Cardiac fibroblast (primary cell): ENCODE measurements around the gene SYTL4.

Experiments used
- DNase-seq, 2 donors: peaks; one replicate each; pipeline versions ENCODE4 v3.0.0 to v3.0.0-alpha.2; 2010; ENCODE audit warnings: low read depth in 2 of 2
- H3K4me3 ChIP-seq, 2 donors: replicated peaks in 1 of 2; 1 replicate in 1 of 2; 2 replicates in 1 of 2; pipeline ENCODE4 v1.5.1; 2011; ENCODE audit warnings: low read depth in 2 of 2, low read length in 2 of 2, mild to moderate bottlenecking in 2 of 2, moderate library complexity in 1 of 2
- TF ChIP-seq, protein P1 (sequence below): IDR thresholded peaks from one replicate; pipeline ENCODE4 v1.5.1; 2011; ENCODE audit warnings: low read depth, mild to moderate bottlenecking, low read length, inconsistent platforms

Gene SYTL4

DNA sequence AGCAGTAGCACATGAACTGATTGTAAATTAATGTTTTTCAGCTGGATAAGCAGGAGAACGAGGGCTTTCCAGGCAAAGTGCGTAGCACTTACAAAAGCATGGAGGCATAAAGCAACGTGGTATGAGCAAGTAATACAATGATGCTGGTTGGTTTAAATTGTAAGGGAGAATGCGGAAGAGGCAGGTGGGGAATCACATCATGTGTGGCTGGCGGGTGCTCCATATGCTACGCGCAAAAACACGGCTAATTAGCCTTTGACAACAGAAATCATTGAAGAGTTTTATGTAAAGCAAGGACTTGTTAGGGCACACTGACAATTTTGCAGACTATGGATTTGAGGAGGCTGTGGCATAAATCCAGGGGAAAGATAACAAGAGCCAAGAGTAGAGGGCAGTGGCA lies 14.6 kb downstream of the SYTL4 start:
- H3K4me3 ChIP-seq, result no peak overlapping the region
- DNase-seq, result no peak
- TF ChIP-seq, protein P1, sequence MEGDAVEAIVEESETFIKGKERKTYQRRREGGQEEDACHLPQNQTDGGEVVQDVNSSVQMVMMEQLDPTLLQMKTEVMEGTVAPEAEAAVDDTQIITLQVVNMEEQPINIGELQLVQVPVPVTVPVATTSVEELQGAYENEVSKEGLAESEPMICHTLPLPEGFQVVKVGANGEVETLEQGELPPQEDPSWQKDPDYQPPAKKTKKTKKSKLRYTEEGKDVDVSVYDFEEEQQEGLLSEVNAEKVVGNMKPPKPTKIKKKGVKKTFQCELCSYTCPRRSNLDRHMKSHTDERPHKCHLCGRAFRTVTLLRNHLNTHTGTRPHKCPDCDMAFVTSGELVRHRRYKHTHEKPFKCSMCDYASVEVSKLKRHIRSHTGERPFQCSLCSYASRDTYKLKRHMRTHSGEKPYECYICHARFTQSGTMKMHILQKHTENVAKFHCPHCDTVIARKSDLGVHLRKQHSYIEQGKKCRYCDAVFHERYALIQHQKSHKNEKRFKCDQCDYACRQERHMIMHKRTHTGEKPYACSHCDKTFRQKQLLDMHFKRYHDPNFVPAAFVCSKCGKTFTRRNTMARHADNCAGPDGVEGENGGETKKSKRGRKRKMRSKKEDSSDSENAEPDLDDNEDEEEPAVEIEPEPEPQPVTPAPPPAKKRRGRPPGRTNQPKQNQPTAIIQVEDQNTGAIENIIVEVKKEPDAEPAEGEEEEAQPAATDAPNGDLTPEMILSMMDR, result no peak

DNA sequence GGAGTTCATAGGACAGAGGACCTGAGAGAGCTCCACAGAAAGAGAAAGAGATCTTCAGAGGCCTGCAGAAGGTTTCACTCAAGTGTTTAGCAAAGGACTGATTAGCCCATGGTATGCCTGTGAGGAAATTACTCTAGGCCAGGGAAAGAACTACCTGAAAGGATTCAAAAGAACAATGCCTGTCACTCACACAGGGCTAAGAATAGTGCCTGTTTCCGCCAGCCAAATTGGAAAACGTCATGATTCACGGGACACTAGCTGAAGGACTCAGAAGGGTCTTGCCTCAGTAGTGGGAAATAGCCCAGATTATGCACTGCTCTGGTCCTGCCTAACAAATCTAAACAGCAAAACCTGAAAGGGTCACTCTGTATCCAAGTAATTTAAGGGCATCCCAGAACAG lies 21.1 kb downstream of the SYTL4 start:
- DNase-seq, result no peak
- TF ChIP-seq, protein P1, result no peak
- no peak overlapping the region for H3K4me3 ChIP-seq

DNA sequence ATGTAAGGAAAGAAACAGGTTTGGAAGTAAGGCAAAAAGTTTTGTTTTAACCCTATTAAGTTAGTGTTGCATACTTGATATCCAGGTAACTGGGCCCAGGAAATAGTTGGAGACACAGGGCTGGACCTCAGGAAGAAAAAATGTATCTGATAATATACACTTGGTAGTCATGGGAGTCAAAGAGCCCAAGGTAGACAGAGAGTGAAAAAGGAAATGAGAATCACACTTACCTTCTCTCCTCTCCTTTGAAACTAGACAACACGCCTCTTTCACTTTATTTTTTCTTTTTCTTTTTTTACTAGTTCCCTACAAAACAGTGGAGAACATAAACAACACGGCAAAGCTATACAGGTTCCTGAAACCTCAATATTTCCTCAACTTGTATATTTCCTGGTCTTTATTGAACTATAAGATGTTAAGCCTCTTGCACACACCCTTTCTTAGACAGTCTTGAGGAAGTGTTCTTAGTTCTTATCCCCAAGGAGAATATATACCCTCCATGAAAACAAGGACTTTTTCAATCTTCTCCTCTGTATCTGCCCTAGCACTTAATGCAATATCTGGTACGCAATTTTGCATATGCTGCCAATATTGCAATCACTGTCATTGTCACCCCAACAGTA lies 27.2 kb downstream of the SYTL4 start:
- TF ChIP-seq, protein P1, result no peak
- DNase-seq, result no peak
- no peak overlapping the region for H3K4me3 ChIP-seq

DNA sequence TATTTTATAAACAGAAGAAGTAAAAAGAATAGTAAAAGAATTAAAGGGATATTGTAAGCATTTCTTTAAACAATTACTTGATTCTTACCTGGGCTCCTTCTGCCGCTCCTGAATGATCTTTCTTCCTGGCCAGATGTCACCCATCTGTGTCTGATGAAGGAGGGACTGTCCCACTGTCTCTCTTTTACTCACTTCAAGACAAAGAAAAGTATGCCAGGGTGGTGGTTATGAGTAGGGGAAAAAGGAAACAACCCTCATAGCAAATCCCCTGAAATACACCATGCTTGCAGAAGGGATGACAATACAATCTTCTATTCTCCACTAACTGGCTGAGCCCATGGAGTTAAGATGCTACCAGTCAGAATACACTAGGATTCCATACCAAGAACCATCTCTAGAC lies 31.1 kb downstream of the SYTL4 start:
- no peak for DNase-seq
- H3K4me3 ChIP-seq, result no peak overlapping the region
- TF ChIP-seq, protein P1, result no peak

DNA sequence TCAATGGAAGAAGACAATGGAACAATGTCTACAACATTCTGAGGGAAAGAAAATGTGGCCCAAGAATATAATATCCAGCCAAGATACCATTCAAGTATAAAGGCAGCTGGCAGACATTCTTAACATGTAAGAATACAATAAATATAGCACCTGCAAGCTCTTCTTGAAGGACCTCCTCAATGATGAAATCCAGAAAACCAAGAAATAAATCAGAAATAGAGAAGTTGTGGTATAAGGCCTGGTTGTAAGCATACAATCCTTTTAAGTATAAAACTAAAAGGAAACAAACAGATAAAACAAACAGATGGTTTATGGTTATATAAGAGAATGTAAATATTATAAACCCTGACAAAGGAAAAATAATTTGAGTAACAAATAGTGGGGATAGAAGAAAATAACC lies 33.4 kb downstream of the SYTL4 start:
- TF ChIP-seq, protein P1, result no peak
- no peak for DNase-seq
- H3K4me3 ChIP-seq, result no peak overlapping the region

DNA sequence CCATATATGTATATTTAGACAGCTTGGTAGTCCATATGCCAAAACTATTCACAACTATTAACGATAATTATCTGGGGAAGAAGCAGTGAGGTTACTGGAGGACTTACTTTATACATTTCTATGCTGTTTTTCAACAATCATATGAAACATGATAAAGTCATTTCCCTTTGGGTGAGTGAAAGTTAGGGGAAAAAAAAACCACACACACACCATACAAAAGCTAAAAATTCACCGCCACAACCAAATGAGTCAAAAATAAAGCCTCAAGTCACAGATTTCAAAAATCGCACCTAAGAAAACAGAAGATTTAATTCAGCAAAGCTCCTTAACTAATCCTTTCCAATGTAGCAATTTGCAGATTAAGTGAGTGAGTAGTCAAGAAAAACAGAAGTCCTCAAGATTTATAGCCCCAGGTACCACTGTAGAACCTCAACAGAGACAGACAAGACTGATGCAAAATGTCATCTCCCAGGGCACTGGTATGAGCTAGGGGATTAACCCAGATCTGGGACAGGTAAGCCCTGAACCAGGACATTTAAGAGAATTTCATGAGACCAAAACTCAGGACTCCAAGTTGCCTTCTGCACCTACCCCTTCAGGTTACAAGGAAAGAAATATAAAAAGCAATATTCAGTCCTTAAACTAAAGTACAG lies 35.1 kb downstream of the SYTL4 start:
- TF ChIP-seq, protein P1, result no peak

More for the DNA sequence above, 35.1 kb downstream of the SYTL4 start:
- DNase-seq, result no peak
- no peak overlapping the region for H3K4me3 ChIP-seq
